Karpas-422 (cell line): ENCODE data around the gene RCSD1. TPM values are rescaled to one million over a fixed set of nuclear protein-coding genes. Genes with fewer than 3 reads are reported as not detected.
A peak's percentile ranks its signal among the peaks of the same experiment; 100 is the strongest.

Experiments used
- DNase-seq: peaks from one replicate; pipeline ENCODE4 v3.0.0-alpha.2; 2015
- H2AFZ ChIP-seq: fragments of 200-600 bp; sonication (generic); 2 replicates; pipeline ENCODE4 v1.6.1; 2014; ENCODE audit warnings: antibody characterized with exemption, low read length, mixed read lengths
- H3K27ac ChIP-seq: fragments of 200-600 bp; sonication (generic); 2 replicates; pipeline ENCODE4 v1.5.1; 2014; ENCODE audit warnings: mild to moderate bottlenecking, low read length, moderate library complexity
- H3K27me3 ChIP-seq: fragments of 200-600 bp; sonication (generic); 2 replicates; pipeline ENCODE4 v1.6.1; 2014; ENCODE audit warnings: low read length, mixed read lengths
- H3K36me3 ChIP-seq: fragments of 200-600 bp; sonication (generic); 2 replicates; pipeline ENCODE4 v1.6.1; 2014; ENCODE audit warnings: low read length, mixed read lengths; ENCODE audit not compliant: insufficient read depth
- H3K4me1 ChIP-seq: fragments of 200-600 bp; sonication (generic); 2 replicates; pipeline ENCODE4 v1.6.1; 2014; ENCODE audit warnings: mild to moderate bottlenecking, low read length, mixed read lengths
- H3K4me2 ChIP-seq: fragments of 200-600 bp; sonication (generic); 2 replicates; pipeline ENCODE4 v1.6.1; 2014; ENCODE audit warnings: low read length, low read depth, mild to moderate bottlenecking; ENCODE audit not compliant: poor library complexity, severe bottlenecking
- H3K4me3 ChIP-seq: fragments of 200-600 bp; sonication (generic); 2 replicates; pipeline ENCODE4 v1.5.1; 2014; ENCODE audit warnings: mild to moderate bottlenecking, antibody characterized with exemption, low read length, mixed read lengths
- H3K79me2 ChIP-seq: fragments of 200-600 bp; sonication (generic); 2 replicates; pipeline ENCODE4 v1.6.1; 2014; ENCODE audit warnings: mild to moderate bottlenecking, low read length, mixed read lengths
- H3K9ac ChIP-seq: fragments of 200-600 bp; sonication (generic); 2 replicates; pipeline ENCODE4 v1.6.0; 2014; ENCODE audit warnings: low read length
- H3K9me2 ChIP-seq: fragments of 200-600 bp; sonication (generic), shearing (Covaris generic); replicated peaks from 2 replicates; pipeline ENCODE4 v1.6.0; 2014; ENCODE audit warnings: mild to moderate bottlenecking, low read length, moderate library complexity; ENCODE audit not compliant: insufficient read depth
- H3K9me3 ChIP-seq: fragments of 300-700, 200-600 bp; sonication (generic); 2 replicates; pipeline ENCODE4 v1.6.1; 2014; ENCODE audit warnings: low read length, mixed read lengths
- H4K20me1 ChIP-seq: fragments of 200-600 bp; sonication (generic); 2 replicates; pipeline ENCODE4 v1.6.1; 2014; ENCODE audit warnings: mild to moderate bottlenecking, antibody characterized with exemption, low read length, low read depth; ENCODE audit not compliant: insufficient read depth
- total RNA-seq: library from RNA; depleted of rRNA; stranded (reverse); fragments of >200 nt; shearing (Covaris generic); gene quantifications from 2 replicates; pipeline ENCODE4 v1.2.3, GENCODE V29; 2014; ENCODE audit warnings: low replicate concordance

The RCSD1 gene
- total RNA-seq, 1 experiment from 2014 or later: 85.4 TPM

- H3K9ac ChIP-seq: no peak overlapping the region
- no peaks in the 10 kb centered on the region for H3K27me3 ChIP-seq
- H2AFZ ChIP-seq: no peak overlapping the region
- H4K20me1 ChIP-seq: no peaks in the 10 kb centered on the region
- no peak overlapping the region for H3K27ac ChIP-seq
- H3K79me2 ChIP-seq: no peaks in the 10 kb centered on the region
- DNase-seq: peak; percentile 40
- H3K9me3 ChIP-seq: no peaks in the 10 kb centered on the region
- H3K9me2 ChIP-seq: no peaks in the 10 kb centered on the region
- H3K4me3 ChIP-seq: no peak overlapping the region
- no peak overlapping the region for H3K4me2 ChIP-seq
- H3K4me1 ChIP-seq: no peaks in the 10 kb centered on the region
- H3K36me3 ChIP-seq: peaks cover 6% of the 10 kb centered on the region; the same call in 1 of the 2 replicates
Measured at GRCh38 chr1:167695147-167695546, 65.1 kb downstream of the RCSD1 start.

DNA sequence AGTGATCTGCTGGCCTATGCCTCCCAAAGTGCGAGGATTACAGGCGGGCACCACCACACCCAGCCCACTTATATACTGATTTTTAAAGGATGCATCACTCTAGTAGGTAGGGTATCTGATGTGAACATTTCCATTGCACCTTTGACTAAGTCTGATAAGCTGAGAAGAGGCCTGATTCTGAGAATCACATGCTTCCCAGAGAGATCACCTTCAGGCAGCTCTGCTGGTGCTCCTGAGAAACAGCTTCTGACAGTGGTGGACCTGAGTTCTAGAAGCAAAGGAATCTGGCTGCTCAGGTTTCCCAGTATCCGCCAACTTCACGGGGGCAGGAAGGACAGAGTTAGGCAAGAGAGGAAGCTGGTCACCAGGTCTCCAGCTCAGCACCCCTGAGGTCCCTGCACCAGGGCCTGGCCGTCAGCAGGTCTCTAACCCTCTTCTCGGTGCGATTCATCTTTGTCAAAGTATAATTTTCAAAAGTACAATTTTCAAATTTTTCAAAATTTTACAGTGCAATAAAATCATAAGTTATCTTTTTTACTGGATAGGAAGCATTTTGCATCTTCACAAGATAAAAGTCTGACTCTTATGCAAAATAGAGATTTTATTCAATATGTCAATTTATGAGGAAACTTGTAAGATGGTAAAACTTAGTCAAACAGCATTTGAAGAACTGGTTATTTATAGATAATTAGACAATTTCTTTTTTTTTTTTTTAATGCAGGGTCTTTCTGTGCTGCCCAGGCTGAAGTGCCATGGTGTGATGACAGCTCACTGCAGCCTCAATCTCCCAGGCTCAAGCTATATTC lies 65.9 kb downstream of the RCSD1 start:
- Histone ChIP-seq H3K36me3 (peaks cover 6% of the 10 kb centered on the region; the same call in 1 of the 2 replicates), H3K9ac (no peak overlapping the region), H3K27me3 (no peaks in the 10 kb centered on the region), H3K27ac (no peak overlapping the region), H3K79me2 (no peaks in the 10 kb centered on the region), H2AFZ (no peak overlapping the region), H3K4me1 (no peaks in the 10 kb centered on the region), H3K9me3 (no peaks in the 10 kb centered on the region), H3K4me2 (no peak overlapping the region), H4K20me1 (no peaks in the 10 kb centered on the region), H3K9me2 (no peaks in the 10 kb centered on the region), H3K4me3 (no peak overlapping the region)
- DNase-seq: peak; percentile 36

- Histone ChIP-seq H3K79me2 (no peaks in the 10 kb centered on the region), H3K27ac (no peak overlapping the region), H3K4me1 (no peaks in the 10 kb centered on the region), H3K27me3 (no peaks in the 10 kb centered on the region), H4K20me1 (no peaks in the 10 kb centered on the region), H3K36me3 (peaks cover 6% of the 10 kb centered on the region; the same call in 1 of the 2 replicates), H3K9me3 (no peaks in the 10 kb centered on the region), H3K9me2 (no peaks in the 10 kb centered on the region), H2AFZ (no peak overlapping the region), H3K4me2 (no peak overlapping the region), H3K4me3 (no peak overlapping the region), H3K9ac (no peak overlapping the region)
- DNase-seq: peak; percentile 35
Measured at GRCh38 chr1:167697667-167698141, 67.7 kb downstream of the RCSD1 start.

DNA sequence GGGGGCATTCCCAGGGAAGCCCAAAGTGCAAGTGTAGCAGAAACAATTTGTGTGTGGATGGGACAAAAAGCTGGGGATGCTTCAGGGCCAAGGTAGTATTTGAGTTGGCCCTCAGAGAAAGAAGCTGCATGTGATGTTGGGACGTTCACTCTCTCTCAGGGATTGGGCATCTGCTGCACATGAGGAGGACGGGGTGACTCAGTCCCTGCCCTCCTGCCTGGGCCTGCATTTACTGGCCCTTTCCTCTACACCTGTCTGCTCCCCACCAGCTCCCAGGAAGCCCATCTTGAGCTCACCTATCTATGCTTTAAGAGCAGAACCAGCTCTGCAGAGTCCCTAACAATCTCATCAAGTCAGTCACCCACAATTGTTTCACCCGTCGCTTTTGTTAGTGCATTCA lies 68.3 kb downstream of the RCSD1 start:
- no peak overlapping the region for H3K27ac ChIP-seq
- H2AFZ ChIP-seq: no peak overlapping the region
- H3K9me3 ChIP-seq: no peaks in the 10 kb centered on the region
- peaks cover 6% of the 10 kb centered on the region; the same call in 1 of the 2 replicates for H3K36me3 ChIP-seq
- H3K4me1 ChIP-seq: no peaks in the 10 kb centered on the region
- H3K4me3 ChIP-seq: no peak overlapping the region
- H4K20me1 ChIP-seq: no peaks in the 10 kb centered on the region
- no peak for DNase-seq
- no peak overlapping the region for H3K4me2 ChIP-seq
- no peaks in the 10 kb centered on the region for H3K27me3 ChIP-seq
- no peak overlapping the region for H3K9ac ChIP-seq
- H3K79me2 ChIP-seq: no peaks in the 10 kb centered on the region
- H3K9me2 ChIP-seq: no peaks in the 10 kb centered on the region

DNA sequence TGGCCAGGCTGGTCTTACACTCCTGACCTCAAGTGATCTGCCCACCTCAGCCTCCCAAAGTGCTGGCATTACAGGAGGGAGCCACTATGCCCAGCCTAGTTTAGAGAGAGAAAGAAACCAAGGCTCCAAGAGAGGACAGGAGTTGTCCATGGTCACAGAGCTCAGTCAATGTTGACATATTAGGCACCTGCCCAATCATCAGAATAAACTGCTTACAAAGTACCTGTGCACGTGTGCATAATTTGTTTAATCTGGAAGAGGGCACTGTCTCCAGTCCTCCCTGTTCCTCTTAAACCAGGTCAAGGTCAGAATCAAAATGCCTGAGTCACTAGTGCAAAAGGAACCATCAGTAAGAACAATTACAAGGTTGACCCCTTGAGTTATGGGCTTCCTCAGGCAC lies 71.5 kb downstream of the RCSD1 start:
- H3K36me3 ChIP-seq: peaks cover 6% of the 10 kb centered on the region; the same call in 1 of the 2 replicates
- no peak overlapping the region for H3K27ac ChIP-seq
- H3K4me3 ChIP-seq: no peak overlapping the region
- no peaks in the 10 kb centered on the region for H3K27me3 ChIP-seq
- no peaks in the 10 kb centered on the region for H3K79me2 ChIP-seq
- H3K9me3 ChIP-seq: no peaks in the 10 kb centered on the region
- peak; percentile 40 for DNase-seq
- no peak overlapping the region for H3K4me2 ChIP-seq
- H3K9me2 ChIP-seq: no peaks in the 10 kb centered on the region
- H2AFZ ChIP-seq: no peak overlapping the region
- H3K4me1 ChIP-seq: peaks cover 14% of the 10 kb centered on the region
- H3K9ac ChIP-seq: no peak overlapping the region
- no peaks in the 10 kb centered on the region for H4K20me1 ChIP-seq

DNA sequence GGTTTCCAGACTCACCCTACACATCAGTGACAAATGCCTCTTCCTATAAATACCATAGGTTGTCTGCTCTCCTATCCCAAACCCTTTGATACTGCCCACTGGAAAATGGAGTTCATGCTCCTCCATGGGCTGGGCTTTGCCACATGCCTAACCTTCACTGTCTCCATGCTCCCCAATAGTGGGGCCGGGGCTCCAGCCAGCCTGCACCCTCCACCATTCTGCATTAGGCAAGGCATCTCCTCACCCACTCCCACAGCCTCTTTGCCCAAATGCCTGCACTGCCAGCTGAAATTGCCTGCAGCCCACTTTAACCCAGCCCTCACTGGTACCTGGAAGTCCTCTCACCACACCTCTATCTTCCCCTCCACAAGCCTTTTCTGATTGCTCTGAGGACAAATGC lies 73.5 kb downstream of the RCSD1 start:
- H2AFZ ChIP-seq: no peak overlapping the region
- H3K9ac ChIP-seq: no peak overlapping the region
- H3K4me2 ChIP-seq: no peak overlapping the region
- no peaks in the 10 kb centered on the region for H4K20me1 ChIP-seq
- DNase-seq: no peak
- no peak overlapping the region for H3K4me3 ChIP-seq
- no peaks in the 10 kb centered on the region for H3K27me3 ChIP-seq
- H3K9me3 ChIP-seq: no peaks in the 10 kb centered on the region
- peaks cover 6% of the 10 kb centered on the region; the same call in 1 of the 2 replicates for H3K36me3 ChIP-seq
- H3K79me2 ChIP-seq: no peaks in the 10 kb centered on the region
- H3K4me1 ChIP-seq: peaks cover 33% of the 10 kb centered on the region
- H3K9me2 ChIP-seq: no peaks in the 10 kb centered on the region
- H3K27ac ChIP-seq: no peak overlapping the region

- Histone ChIP-seq H3K36me3 (0 out of 2 replicates have a peak, but pooled peaks cover 2% of the 10 kb centered on the region), H3K27ac (no peak overlapping the region), H3K4me3 (no peak overlapping the region), H3K9ac (no peak overlapping the region), H3K27me3 (no peaks in the 10 kb centered on the region), H3K4me1 (peaks cover 42% of the 10 kb centered on the region), H3K4me2 (no peak overlapping the region), H3K79me2 (no peaks in the 10 kb centered on the region), H3K9me3 (no peaks in the 10 kb centered on the region), H4K20me1 (no peaks in the 10 kb centered on the region), H3K9me2 (no peaks in the 10 kb centered on the region), H2AFZ (no peak overlapping the region)
- DNase-seq: no peak
Measured at GRCh38 chr1:167704715-167705114, 74.7 kb downstream of the RCSD1 start.

GRCh38 chr1:167705250-167705649 lies 75.2 kb downstream of the RCSD1 start:
- no peaks in the 10 kb centered on the region for H4K20me1 ChIP-seq
- H3K79me2 ChIP-seq: no peaks in the 10 kb centered on the region
- DNase-seq: no peak
- no peaks in the 10 kb centered on the region for H3K27me3 ChIP-seq
- H3K27ac ChIP-seq: no peak overlapping the region
- H3K9ac ChIP-seq: no peak overlapping the region
- no peak overlapping the region for H3K4me2 ChIP-seq
- no peaks in the 10 kb centered on the region for H3K9me3 ChIP-seq
- no peak overlapping the region for H2AFZ ChIP-seq
- peaks cover 45% of the 10 kb centered on the region for H3K4me1 ChIP-seq
- H3K9me2 ChIP-seq: no peaks in the 10 kb centered on the region
- H3K4me3 ChIP-seq: no peak overlapping the region
- H3K36me3 ChIP-seq: no peaks in the 10 kb centered on the region
